HL-60 (cell line): ENCODE results near the gene LIX1L.

Experiments
- CTCF ChIP-seq: IDR thresholded peaks from one replicate; pipeline ENCODE4 v1.5.1; 2011; ENCODE audit warnings: low read length, control low read depth, inconsistent platforms; ENCODE audit not compliant: insufficient read depth
- POLR2AphosphoS5 ChIP-seq: IDR thresholded peaks from 2 replicates; pipeline ENCODE4 v1.6.1; 2012; ENCODE audit warnings: low read depth

DNA sequence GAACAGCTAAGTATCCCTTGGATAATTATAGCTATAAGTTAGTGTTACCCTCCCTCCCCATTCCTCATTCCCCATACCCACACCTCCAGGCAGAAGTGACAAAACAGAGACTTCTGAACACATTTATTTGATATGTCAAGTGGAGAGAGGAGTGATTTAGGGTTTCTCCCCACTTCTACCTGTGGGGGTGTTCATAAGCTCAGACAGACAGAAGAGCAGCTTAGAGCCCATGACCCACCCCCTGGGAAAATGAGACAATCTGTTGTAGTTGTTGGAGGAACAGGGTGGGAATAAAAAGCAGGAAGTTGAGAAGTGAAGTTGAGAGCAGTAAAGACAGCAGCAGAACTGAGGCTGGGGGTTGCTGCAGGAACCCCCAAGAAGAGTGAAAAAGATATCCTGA is 1.5 kb upstream of the LIX1L start:
- TF ChIP-seq POLR2AphosphoS5: no peak
- TF ChIP-seq CTCF: no peak
